GM18951 (cell line): ENCODE results near the gene SMIM41.

ENCODE experiments used
- POLR2A ChIP-seq: IDR thresholded peaks from 4 replicates; pipeline ENCODE4 v1.6.1; 2011; ENCODE audit warnings: mild to moderate bottlenecking; ENCODE audit not compliant: insufficient read length, insufficient read depth; ENCODE audit errors: extremely low read depth
- in situ Hi-C: fragments of 300-500 bp; cut with MboI; formaldehyde crosslinking; loops from one replicate; pipeline ENCODE4 v1.12.0; 2022; ENCODE audit warnings: low sequenced_read_pairs, mixed read lengths, inconsistent platforms; ENCODE audit not compliant: unreplicated experiment

The SMIM41 gene

GRCh38 chr12:52043386-52044212 is 35.9 kb upstream of the SMIM41 start:
- in situ Hi-C loops, result no loop called here

GRCh38 chr12:52044292-52044983 is 35.1 kb upstream of the SMIM41 start:
- TF ChIP-seq POLR2A, result no peak
- in situ Hi-C loops, result no loop called here

More at GRCh38 chr12:52043386-52044212, 35.9 kb upstream of the SMIM41 start:
- TF ChIP-seq POLR2A, result no peak

- in situ Hi-C loops, result no loop called here
These were observed 33.7 kb upstream of the SMIM41 start for GRCh38 chr12:52045794-52046199.

GRCh38 chr12:52046859-52047258 is 32.6 kb upstream of the SMIM41 start:
- in situ Hi-C loops, result no loop called here
- TF ChIP-seq POLR2A, result no peak

More at GRCh38 chr12:52045794-52046199, 33.7 kb upstream of the SMIM41 start:
- TF ChIP-seq POLR2A, result no peak

- in situ Hi-C loops, result no loop called here
- TF ChIP-seq POLR2A, result no peak
These were observed 30.2 kb upstream of the SMIM41 start for GRCh38 chr12:52049286-52049685.

- in situ Hi-C loops, result no loop called here
- TF ChIP-seq POLR2A, result no peak
These were observed 29.8 kb upstream of the SMIM41 start for GRCh38 chr12:52049688-52050087.

- in situ Hi-C loops, result no loop called here
- no peak for TF ChIP-seq POLR2A
These were observed 29.3 kb upstream of the SMIM41 start for GRCh38 chr12:52050116-52050757.

GRCh38 chr12:52050758-52051541 is 28.6 kb upstream of the SMIM41 start, which contains the start of gene NR4A1:
Gene NR4A1, plus strand, starts transcription at chr12:52051442. Its CDS starts 2,887 bp downstream, at chr12:52054329.
- in situ Hi-C loops, result no loop called here
- TF ChIP-seq POLR2A, result peak; percentile 66

- no peak for TF ChIP-seq POLR2A
These were observed 26.9 kb upstream of the SMIM41 start for GRCh38 chr12:52052468-52053186.

GRCh38 chr12:52053536-52054209 is 25.8 kb upstream of the SMIM41 start:
- in situ Hi-C loops, result no loop called here
- no peak for TF ChIP-seq POLR2A

More at GRCh38 chr12:52052468-52053186, 26.9 kb upstream of the SMIM41 start:
- in situ Hi-C loops, result no loop called here

GRCh38 chr12:52054231-52054832 is 25.2 kb upstream of the SMIM41 start:
- no peak for TF ChIP-seq POLR2A
- in situ Hi-C loops, result no loop called here
